ENCODE measurements around the gene BARHL2. TPM values are rescaled to one million over a fixed set of nuclear protein-coding genes. Genes with fewer than 3 reads are reported as not detected.

The BARHL2 gene
- total RNA-seq (2014; rRNA removed; shearing (Covaris generic)): not detected in 2 replicates

GRCh38 chr1:90716552-90717355, at the start of gene BARHL2:
TSS of gene BARHL2 (minus strand) at chr1:90717302. CDS start at chr1:90717195, 107 bp downstream.
- H3K36me3 ChIP-seq: no peaks in the 10 kb centered on the region
- no peak for DNase-seq (ENCODE audit: low read depth in 1 of 2, low spot score in 2 of 2)

GRCh38 chr1:90763930-90764329, 46.8 kb upstream of the BARHL2 start:
- no peaks in the 10 kb centered on the region for H3K36me3 ChIP-seq
- no peak for DNase-seq (ENCODE audit: low read depth in 1 of 2, low spot score in 2 of 2)
- no peak overlapping the region for H3K4me3 ChIP-seq
- no peaks in the 10 kb centered on the region; the same call in 1 of the 2 replicates for H3K27me3 ChIP-seq (replicated peaks)
- H3K9me3 ChIP-seq (replicated peaks): no peaks in the 10 kb centered on the region
- H3K27ac ChIP-seq: no peak overlapping the region
- H3K4me1 ChIP-seq (replicated peaks): no peaks in the 10 kb centered on the region

More at GRCh38 chr1:90716552-90717355, at the start of gene BARHL2:
- Histone ChIP-seq H3K9me3 (replicated peaks) (no peaks in the 10 kb centered on the region; the same call in 1 of the 2 replicates), H3K4me3 (peak within 1 kb of the TSS; percentile 19), H3K27me3 (replicated peaks) (peaks cover 82% of the 10 kb centered on the region), H3K4me1 (replicated peaks) (no peaks in the 10 kb centered on the region; the same call in 1 of the 2 replicates), H3K27ac (no peak within 1 kb of the TSS)

GRCh38 chr1:90763506-90763905, 46.4 kb upstream of the BARHL2 start:
- Histone ChIP-seq H3K4me3 (no peak overlapping the region), H3K9me3 (replicated peaks) (no peaks in the 10 kb centered on the region), H3K4me1 (replicated peaks) (no peaks in the 10 kb centered on the region)

GRCh38 chr1:90761781-90762589, 44.9 kb upstream of the BARHL2 start:
- no peaks in the 10 kb centered on the region for H3K4me1 ChIP-seq (replicated peaks)
- no peak overlapping the region for H3K27ac ChIP-seq
- DNase-seq (ENCODE audit: low read depth in 1 of 2, low spot score in 2 of 2): no peak

More at GRCh38 chr1:90763506-90763905, 46.4 kb upstream of the BARHL2 start:
- H3K27ac ChIP-seq: no peak overlapping the region
- no peaks in the 10 kb centered on the region for H3K36me3 ChIP-seq
- H3K27me3 ChIP-seq (replicated peaks): no peaks in the 10 kb centered on the region; the same call in 1 of the 2 replicates
- DNase-seq (ENCODE audit: low read depth in 1 of 2, low spot score in 2 of 2): no peak

GRCh38 chr1:90761156-90761555, 44.1 kb upstream of the BARHL2 start:
- Histone ChIP-seq H3K36me3 (no peaks in the 10 kb centered on the region), H3K27me3 (replicated peaks) (no peaks in the 10 kb centered on the region; the same call in 1 of the 2 replicates), H3K4me3 (no peak overlapping the region), H3K27ac (no peak overlapping the region), H3K4me1 (replicated peaks) (no peaks in the 10 kb centered on the region), H3K9me3 (replicated peaks) (no peaks in the 10 kb centered on the region)
- no peak for DNase-seq (ENCODE audit: low read depth in 1 of 2, low spot score in 2 of 2)

More at GRCh38 chr1:90761781-90762589, 44.9 kb upstream of the BARHL2 start:
- H3K4me3 ChIP-seq: no peak overlapping the region
- H3K9me3 ChIP-seq (replicated peaks): no peaks in the 10 kb centered on the region
- H3K36me3 ChIP-seq: no peaks in the 10 kb centered on the region
- H3K27me3 ChIP-seq (replicated peaks): no peaks in the 10 kb centered on the region; the same call in 1 of the 2 replicates

GRCh38 chr1:90753556-90753955, 36.5 kb upstream of the BARHL2 start:
- no peak for DNase-seq (ENCODE audit: low read depth in 1 of 2, low spot score in 2 of 2)
- Histone ChIP-seq H3K9me3 (replicated peaks) (no peaks in the 10 kb centered on the region), H3K27ac (no peak overlapping the region), H3K27me3 (replicated peaks) (peaks cover 6% of the 10 kb centered on the region; the same call in 1 of the 2 replicates), H3K4me1 (replicated peaks) (no peaks in the 10 kb centered on the region), H3K4me3 (no peak overlapping the region), H3K36me3 (no peaks in the 10 kb centered on the region)

- H3K4me1 ChIP-seq (replicated peaks): no peaks in the 10 kb centered on the region
- no peak overlapping the region for H3K4me3 ChIP-seq
- H3K9me3 ChIP-seq (replicated peaks): no peaks in the 10 kb centered on the region
- no peaks in the 10 kb centered on the region for H3K36me3 ChIP-seq
- H3K27ac ChIP-seq: no peak overlapping the region
- peaks cover 7% of the 10 kb centered on the region for H3K27me3 ChIP-seq (replicated peaks)
- DNase-seq (ENCODE audit: low read depth in 1 of 2, low spot score in 2 of 2): no peak
Measured at GRCh38 chr1:90748668-90749067, 31.6 kb upstream of the BARHL2 start.

GRCh38 chr1:90746857-90747256, 29.8 kb upstream of the BARHL2 start:
- Histone ChIP-seq H3K27me3 (replicated peaks) (peaks cover 7% of the 10 kb centered on the region), H3K36me3 (no peaks in the 10 kb centered on the region), H3K4me3 (no peak overlapping the region), H3K9me3 (replicated peaks) (no peaks in the 10 kb centered on the region), H3K4me1 (replicated peaks) (no peaks in the 10 kb centered on the region), H3K27ac (no peak overlapping the region)
- no peak for DNase-seq (ENCODE audit: low read depth in 1 of 2, low spot score in 2 of 2)

- no peak for DNase-seq (ENCODE audit: low read depth in 1 of 2, low spot score in 2 of 2)
- Histone ChIP-seq H3K27me3 (replicated peaks) (peaks cover 7% of the 10 kb centered on the region), H3K36me3 (no peaks in the 10 kb centered on the region), H3K4me3 (no peak overlapping the region), H3K27ac (no peak overlapping the region), H3K9me3 (replicated peaks) (no peaks in the 10 kb centered on the region), H3K4me1 (replicated peaks) (no peaks in the 10 kb centered on the region)
Measured at GRCh38 chr1:90745972-90746371, 28.9 kb upstream of the BARHL2 start.

- no peak overlapping the region for H3K4me3 ChIP-seq
- H3K4me1 ChIP-seq (replicated peaks): no peaks in the 10 kb centered on the region
- no peaks in the 10 kb centered on the region for H3K9me3 ChIP-seq (replicated peaks)
- DNase-seq (ENCODE audit: low read depth in 1 of 2, low spot score in 2 of 2): no peak
- H3K27ac ChIP-seq: no peak overlapping the region
- no peaks in the 10 kb centered on the region for H3K36me3 ChIP-seq
- H3K27me3 ChIP-seq (replicated peaks): peaks cover 32% of the 10 kb centered on the region
Measured at GRCh38 chr1:90732136-90732535, 15.0 kb upstream of the BARHL2 start.

- H3K4me1 ChIP-seq (replicated peaks): no peaks in the 10 kb centered on the region
- no peaks in the 10 kb centered on the region for H3K36me3 ChIP-seq
- H3K4me3 ChIP-seq: no peak overlapping the region
- DNase-seq (ENCODE audit: low read depth in 1 of 2, low spot score in 2 of 2): no peak
- H3K27me3 ChIP-seq (replicated peaks): peaks cover 32% of the 10 kb centered on the region
- H3K27ac ChIP-seq: no peak overlapping the region
- no peaks in the 10 kb centered on the region for H3K9me3 ChIP-seq (replicated peaks)
Measured at GRCh38 chr1:90731382-90732050, 14.4 kb upstream of the BARHL2 start.

- H3K4me1 ChIP-seq (replicated peaks): no peaks in the 10 kb centered on the region
- H3K27ac ChIP-seq: no peak overlapping the region
- H3K9me3 ChIP-seq (replicated peaks): no peaks in the 10 kb centered on the region
- H3K4me3 ChIP-seq: no peak overlapping the region
- no peak for DNase-seq (ENCODE audit: low read depth in 1 of 2, low spot score in 2 of 2)
- H3K36me3 ChIP-seq: no peaks in the 10 kb centered on the region
- H3K27me3 ChIP-seq (replicated peaks): peaks cover 32% of the 10 kb centered on the region
Measured at GRCh38 chr1:90730243-90731022, 13.3 kb upstream of the BARHL2 start.

Data from SJSA1 (cell line).